ENCODE data around the gene CPLANE2.

GRCh38 chr1:16213013-16213412, 24.0 kb downstream of the CPLANE2 start:
- no peak for TF ChIP-seq CTCF (conservative IDR thresholded peaks at IDR 0.05; ENCODE audit: low read depth, low read length)
- TF ChIP-seq EZH2 (IDR thresholded peaks at IDR 0.05; ENCODE audit: borderline replicate concordance, low read depth, low read length, poor library complexity, severe bottlenecking), result no peak

Measured in A673 (cell line).